Superior temporal gyrus (tissue), 1 donor: Measurements from ENCODE around the gene EVI5.
A peak's percentile ranks its signal among the peaks of the same experiment; 100 is the strongest.
"Not testable (repeated sequence)": the region's sequence is repeated elsewhere in the genome, so short reads cannot be mapped to it uniquely, and the experiment has no call there.

Source experiments
- DNase-seq: peaks from one replicate; pipeline ENCODE4 v3.0.0-alpha.2; 2016; ENCODE audit errors: extremely low spot score

EVI5 gene

DNA sequence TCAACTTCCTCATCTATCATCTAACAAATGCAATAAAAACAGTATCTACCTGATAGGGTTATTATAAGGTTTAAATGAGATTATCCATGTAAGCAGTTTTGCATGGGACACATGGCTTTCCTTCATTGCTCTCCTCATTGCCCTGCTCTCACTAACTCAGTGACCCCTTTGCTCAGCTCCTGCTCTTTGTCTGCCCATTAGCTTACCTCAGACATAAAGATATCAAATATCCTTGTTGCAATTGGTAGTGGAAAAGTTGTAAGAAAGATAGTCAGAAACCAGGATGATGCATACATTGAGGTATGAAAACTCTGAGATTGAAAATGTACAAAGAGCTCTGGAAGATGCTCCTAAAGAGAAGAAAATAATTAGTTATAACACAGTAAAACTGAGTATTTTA is 89.8 kb downstream of the EVI5 start:
- DNase-seq: no peak

DNA sequence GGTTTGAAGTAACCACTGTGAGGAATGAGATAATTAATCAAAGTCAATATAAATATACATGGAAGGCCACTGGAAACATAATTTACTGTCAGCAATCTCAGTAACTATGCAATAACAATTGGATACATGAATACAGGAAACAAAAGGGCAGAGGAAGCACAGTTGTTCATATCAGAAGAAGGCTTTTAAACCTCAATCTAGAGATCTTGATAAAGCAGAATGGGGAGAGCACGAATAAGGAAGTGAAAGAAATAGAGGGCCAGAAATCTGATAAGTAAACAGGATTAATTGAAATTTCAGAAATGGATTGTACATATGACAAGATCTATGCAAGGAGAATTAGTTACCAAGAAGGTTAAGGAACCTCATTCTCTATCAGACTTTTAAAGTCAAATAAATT is 93.0 kb downstream of the EVI5 start:
- no peak for DNase-seq

DNA sequence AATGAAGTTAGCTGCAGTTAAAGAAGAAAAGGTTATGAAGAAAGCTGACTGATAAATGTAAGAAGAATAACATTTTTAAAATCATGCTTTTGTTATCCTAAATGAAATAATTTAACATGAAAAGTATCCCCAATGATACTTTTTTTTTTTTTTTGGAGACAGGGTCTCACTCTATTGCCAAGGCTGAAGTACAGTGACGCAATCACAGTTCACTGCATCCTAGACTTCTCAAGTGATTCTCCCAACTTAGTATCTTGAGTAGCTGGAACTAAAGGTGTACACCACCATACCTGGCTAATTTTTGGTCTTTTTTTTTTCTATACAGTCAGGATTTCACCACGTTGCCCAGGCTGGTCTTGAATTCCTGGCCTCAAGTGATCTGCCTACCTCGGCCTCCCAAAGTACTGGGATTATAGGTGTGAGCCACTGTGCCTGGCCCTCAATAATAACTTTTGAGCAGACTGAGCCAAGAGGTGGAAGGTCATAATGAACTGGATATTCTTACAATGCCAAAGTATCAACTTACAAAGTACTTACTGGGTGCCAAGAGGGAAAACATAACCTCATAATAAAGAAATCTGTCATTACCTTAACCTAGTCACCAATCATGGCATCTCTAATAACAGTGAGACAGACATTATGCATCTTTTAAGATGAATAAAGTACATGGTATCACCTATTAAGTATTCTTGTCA is 94.5 kb downstream of the EVI5 start:
- DNase-seq: no peak

DNA sequence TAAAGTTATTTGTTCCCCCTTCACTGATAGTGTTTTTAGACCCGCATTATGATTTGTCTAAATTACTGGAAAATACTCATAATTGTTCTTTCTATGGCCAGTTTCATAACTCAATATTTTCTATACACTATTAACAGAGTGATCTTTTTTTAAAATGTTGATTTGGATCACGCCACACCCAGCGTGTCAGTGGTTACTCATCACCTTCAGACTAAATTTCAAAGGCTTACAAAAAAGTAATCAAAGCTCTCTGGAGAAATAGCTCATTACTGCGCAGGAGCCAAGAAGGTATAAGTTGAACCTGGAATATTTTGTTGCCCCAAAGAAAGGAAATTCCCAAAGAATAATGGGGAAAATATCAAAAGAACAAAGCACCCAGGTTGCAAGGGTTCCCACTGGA is 104.9 kb downstream of the EVI5 start:
- DNase-seq: no peak

DNA sequence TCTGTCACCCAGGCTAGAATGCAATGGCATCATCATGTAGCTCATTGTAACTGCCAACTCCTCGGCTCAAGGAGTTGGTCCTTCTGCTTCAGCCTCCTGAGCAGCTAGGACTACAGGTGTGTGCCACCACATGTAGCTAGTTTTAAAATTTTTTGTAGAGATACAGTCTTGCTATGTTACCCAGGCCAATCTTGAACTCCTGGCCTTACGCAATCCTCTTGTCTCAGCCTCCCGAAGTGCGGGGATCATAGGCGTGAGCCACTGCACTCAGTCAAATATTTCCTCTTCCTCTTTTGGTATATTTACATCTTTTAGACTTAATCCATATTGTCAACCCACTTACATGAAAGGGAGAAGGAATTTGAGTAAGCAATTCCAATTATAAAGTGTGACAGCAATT is 121.1 kb downstream of the EVI5 start:
- DNase-seq: no peak

DNA sequence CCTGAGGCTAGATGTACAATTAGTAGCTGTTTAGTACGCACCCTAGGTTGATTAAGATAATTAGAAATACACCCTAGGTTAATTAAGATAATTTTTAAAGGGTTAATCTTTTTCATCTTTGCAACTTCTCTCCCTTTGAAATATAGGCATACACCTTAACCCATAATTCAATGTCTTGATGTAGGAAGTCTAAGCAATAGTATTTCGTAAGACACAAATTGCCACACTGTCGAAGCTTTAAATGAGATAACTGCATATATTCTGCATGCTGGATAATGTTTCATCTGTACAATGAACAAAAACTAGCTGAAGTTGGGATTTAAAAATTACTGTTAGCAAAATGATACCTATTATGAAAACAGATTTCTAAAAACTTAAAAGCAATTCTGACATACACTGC is 122.9 kb downstream of the EVI5 start:
- DNase-seq: no peak

DNA sequence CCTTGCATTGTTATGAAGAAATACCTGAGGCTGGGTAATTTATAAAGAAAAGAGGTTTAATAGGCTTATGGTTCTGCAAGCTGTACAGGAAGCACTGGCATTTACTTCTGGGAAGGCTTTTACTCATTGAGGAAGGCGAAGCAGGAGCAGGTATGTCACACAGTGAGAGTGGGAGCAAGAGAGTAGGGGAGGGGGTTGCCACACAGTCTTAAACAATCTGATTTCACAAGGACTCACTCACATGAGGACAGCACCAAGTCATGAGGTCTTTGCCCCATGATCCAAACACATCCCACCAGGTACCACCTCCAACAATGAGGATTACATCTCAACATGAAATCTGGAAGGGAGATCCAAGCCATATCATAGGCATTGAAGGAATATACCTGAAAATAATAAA is 127.2 kb downstream of the EVI5 start:
- no peak for DNase-seq

DNA sequence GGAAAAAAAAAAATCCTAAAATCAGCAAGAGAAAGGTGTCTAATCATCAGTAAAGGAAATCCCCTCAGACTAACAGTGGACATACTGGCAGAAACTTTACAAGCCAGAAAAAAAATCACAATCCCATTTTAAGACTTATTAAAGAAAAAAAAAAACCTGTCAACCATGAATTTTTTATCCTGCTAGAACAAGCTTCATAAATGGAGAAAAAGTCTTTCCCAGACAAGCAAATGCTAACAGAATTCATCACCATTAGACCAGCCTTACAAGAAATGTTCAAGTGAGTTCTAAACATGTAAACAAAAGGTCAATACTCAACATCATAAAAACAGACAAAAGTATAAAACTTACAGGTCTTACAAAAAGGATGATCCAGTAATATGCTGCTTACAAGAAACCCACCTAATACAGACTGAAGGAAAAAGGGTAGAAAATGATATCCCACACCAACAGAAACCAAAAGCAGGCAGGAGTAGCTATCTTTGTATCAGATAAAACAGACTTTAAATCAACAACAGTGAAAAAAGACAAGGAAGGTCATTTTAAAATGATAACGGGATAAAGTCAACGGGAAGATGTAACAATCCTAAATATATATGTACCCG is 129.6 kb downstream of the EVI5 start:
- no peak for DNase-seq

DNA sequence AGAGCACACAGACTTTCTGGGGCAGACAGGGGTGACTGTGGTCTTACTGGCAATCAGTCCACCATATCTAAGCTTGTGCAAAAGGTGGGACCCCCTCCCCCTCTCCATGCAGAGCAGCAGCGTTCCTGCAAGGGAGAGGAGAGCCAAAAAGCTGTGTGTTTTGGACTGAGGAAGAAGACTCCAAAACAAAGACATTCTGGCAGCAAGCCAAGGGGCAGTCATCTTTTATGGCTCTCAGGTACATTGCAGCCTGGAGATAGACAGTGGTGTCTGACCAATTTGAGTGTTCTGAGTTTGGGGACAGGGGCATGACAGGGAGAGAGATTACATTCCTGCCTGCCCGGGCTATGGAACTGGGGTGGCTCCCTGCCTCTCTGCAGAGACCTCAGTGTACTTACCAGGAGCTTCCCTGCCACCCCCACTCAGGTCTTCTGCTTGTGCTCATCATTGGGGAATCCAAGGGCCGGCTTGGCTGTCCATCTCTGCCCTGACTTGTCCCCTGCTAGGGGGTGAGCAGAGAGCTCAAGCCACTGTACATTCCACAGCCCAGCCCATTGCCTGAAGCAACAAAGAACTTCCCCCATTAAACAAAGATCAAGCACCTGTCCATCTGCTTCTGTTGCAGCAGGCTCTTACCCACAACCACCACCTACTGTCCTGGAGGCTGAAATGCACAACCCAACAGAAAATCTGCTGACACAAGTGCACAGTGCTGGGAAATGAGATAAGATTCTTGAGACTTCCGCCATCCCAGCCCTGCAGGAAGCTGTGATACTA is 131.1 kb downstream of the EVI5 start:
- no peak for DNase-seq

DNA sequence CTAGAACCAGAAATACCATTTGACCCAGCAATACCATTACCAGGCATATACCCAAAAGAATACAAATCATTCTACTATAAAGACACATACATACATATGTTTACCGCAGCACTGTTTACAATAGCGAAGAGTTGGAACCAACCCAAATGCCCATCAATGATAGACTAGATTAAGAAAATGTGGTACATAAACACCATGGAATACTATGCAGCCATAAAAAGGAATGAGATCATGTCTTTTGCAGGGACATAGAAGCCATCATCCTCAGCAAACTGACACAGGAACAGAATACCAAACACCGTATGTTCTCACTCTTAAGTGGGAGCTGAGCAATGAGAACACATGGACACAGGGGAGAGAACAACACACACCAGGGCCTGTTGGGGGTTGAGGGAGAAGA is 144.2 kb downstream of the EVI5 start:
- not testable (repeated sequence) for DNase-seq

DNA sequence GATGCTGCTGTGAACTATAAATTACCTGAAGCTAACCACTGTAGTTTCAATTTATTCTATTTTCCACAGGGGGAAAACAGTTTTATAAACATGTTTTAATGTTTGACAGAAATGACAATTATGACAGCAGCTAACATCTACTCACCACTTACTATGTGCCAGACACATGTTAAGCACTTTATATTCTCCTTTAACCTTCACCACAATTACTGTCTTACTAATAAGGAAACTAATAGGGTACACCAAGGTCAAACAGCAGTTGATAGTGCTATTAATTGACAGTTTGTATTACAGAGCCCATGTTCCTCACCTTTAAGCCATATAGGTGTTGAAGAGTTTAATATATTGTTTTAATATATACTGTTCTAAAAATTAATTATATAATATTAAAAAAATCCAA is 146.4 kb downstream of the EVI5 start:
- no peak for DNase-seq

DNA sequence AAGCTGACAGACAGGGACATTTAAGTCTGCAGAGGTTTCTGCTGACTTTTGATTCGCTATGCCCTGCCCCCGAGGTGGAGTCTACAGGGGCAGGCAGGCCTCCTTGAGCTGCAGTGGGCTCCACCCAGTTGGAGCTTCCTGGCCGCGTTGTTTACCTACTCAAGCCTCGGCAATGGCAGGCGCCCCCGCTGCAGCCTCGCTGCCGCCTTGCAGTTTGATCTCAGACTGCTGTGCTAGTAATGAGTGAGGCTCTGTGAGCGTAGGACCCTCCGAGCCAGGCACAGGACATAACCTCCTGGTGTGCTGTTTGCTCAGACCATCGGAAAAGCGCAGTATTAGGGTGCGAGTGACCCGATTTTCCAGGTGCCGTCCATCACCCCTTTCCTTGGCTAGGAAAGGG is 149.7 kb downstream of the EVI5 start:
- DNase-seq: not testable (repeated sequence)

DNA sequence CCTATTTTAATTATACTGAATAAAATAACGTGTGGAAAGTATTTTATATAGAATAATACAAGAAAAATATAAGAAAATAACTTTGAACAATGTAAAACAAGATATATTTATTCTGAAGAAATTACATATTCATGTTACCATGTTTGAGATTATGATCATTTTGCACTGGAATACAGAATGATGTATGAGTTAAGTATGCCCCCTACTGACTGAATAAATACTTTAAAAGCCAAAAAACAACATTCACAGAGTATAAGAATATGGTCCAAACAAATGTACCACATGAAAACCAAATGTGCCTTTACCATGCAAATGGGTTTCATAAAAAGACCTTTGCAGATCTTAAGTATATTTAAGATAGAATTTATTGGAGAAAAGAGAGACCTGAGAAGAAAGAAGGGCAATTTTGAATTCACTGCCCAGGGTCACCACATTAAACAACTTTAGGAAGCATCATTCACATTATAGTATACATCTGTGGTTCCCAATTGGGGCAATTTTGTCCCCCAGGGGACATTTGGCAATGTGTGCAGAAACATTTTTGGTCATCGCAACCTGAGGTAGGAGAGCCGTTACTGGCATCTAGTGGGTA is 161.6 kb downstream of the EVI5 start:
- peak; percentile 69 for DNase-seq

DNA sequence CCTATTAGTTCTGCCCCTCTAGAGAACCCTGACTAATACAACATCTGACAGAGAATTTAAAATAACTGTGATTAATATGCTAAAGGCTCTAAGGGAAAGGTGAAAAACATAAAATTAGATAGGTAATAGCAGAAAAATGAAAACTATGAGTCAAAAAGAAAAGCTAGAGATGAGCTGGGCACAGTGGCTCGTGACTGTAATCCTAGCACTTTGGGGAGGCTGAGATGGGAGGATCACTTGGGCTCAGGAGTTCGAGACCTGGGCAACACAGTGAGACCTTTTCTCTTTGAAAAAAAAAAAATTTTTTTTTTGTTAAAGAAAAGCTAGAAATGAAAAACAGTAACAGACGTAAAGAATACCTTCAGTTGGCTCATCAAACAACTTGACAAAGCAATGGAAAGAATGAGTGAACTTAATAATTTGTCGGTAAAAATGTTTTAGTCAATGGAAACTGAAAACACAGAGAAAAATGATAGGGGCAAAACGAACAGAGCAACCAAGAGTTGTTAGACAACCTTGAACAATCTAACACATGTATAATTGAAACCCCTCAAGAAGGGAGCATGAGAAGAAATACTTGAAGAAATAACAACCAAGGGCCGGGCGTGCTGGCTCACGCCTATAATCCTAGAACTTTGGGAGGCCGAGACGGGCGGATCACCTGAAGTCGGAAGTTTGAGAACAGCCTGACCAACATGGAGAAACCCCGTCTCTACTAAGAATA is 165.3 kb downstream of the EVI5 start:
- no peak for DNase-seq

DNA sequence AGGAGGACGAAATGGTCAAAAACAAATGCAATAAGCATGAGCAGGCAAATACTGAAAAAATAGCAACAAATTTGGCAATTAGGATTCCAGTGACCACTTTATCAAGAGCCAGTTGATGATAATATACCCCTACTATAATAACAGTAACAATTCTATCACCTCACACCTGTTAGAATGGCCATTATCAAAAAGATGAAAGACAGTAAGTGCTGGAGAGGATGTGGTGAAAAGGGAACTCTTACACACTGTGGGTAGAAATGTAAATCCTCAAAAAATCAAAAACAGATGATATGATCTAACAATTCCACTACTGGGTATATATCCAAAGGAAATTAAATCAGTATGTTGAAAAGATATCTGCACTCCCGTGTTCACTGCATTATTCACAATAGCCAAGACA is 183.9 kb downstream of the EVI5 start:
- DNase-seq: no peak

DNA sequence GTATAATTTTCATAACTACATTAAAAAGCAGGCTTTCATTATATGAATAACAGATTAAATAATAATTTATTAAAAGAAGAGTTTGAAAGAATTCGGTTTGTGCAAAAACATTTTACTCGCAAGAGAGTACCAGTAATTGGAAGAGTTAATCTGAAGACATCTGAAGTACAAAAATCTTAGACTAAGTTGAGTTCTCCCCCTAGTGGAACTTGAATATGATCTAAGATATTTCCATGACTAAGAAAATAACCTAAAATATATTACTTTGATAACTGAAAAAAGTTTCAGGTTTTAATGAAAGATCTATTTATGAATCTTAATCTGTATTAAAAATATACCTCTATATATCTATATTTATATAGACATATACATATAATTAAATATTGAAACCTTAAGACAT is 185.7 kb downstream of the EVI5 start:
- DNase-seq: peak; percentile 38

DNA sequence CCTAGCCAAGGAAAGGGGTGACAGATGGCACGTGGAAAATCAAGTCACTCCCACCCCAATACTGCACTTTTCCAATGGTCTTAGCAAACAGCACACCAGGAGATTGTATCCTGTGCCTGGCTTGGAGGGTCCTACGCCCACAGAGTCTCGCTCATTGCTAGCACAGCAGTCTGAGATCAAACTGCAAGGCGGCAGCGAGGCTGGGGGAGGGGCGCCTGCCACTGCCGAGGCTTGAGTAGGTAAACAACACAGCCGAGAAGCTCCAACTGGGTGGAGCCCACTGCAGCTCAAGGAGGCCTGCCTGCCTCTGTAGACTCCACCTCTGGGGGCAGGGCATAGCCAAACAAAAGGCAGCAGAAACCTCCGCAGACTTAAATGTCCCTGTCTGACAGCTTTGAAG is 195.5 kb downstream of the EVI5 start:
- DNase-seq: not testable (repeated sequence)

DNA sequence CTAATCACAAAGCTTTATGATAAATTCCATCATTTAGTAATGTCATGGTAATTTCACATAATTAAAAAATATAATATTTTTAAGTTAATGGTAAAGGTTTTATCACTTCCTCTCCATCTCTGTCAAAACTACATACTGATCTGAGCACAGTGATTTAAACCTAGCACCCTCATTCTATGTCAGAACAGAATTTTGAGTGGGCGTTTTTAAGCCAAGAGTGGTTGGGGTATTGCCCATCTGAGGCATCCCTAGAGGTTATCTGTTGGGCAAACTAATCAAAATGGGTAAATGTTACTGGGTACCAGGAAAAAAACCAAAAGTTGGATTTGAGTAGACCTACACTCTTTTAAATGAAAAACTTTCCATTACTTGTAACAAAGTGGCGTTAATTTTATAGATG is 197.5 kb downstream of the EVI5 start:
- no peak for DNase-seq

DNA sequence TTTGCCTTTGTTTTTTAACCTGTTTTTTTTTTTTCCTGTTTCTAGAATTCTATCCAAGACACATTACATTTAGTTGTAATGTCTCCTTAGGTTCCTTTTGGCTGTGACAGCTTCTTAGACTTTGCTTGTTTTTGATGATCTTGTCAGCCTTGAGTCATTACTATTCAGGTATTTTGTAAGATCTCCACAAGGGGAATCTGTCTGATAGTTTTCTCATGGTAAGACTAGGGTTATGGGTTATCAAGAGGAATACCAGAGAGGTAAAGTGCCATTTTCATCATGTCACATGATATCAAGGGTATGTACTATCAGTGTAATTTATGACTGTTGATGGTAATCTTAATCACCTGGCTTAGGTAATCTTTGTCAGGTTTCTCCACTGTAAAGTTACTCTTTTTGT is 199.1 kb downstream of the EVI5 start:
- no peak for DNase-seq

DNA sequence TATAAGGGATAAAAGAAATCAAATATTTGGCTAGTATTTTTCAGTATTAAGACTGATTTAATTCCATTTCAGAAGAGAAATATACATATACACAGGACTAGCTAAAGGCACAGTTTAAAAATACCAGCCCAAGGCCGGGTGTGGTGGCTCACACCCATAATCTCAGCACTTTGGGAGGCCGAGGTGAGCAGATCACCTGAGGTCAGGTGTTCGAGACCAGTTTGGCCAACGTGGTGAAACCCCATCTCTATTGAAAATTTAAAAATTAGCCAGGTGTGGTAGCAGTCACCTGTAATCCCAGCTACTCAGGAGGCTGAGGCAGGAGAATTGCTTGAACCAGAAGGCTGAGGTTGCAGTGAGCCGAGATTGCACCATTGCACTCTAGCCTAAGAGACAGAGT is 200.1 kb downstream of the EVI5 start:
- not testable (repeated sequence) for DNase-seq

DNA sequence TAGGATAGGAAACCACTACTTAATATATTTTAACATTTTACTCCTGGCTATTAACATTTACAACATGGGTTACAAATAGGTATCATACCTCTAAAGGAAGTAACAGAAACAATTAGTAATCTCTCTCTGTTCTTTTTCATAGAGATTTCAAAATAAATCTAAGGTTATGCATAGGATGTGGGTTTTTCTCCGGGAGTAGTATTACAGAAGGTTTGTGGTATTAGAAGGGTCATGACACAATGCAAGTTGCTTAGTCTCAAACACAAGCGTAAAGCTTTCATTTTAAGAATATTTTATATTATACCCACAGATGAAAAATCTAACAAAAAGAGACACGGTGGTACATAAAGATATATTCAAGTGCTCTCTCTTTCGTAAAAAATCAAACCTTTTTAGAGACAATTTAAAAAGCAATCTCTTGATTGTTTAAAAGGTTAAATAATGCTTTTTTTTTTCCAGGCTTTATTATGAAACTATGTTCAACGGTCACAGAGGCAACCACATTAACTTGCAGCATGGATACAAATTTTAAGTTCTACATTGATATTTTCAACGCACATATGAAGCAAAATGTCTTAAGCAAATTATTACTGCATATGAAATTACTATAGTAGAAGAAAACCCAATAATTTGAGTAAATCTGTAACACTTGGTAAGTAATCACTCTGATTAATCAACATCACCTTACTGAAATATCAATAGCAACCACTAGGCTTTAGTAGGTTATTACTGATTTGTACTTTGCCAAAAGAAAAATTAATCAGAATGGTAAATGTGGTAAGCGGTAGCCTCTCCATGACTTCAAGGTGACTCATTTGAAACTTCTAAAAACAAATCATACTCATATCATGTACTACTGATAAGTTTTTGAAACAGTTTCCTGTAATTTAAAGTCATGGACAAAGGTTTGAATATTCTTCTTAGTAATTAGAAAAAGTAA is 200.8 kb downstream of the EVI5 start:
- DNase-seq: no peak
